Activated CD4-positive, alpha-beta T cell treated with anti-CD3 and anti-CD28 coated beads, Interleukin-2, amount 50 U/mL, for 48 hours (primary cell): ENCODE measurements around the gene TMC8.

ENCODE experiments used
- DNase-seq, 2 experiments: peaks; one replicate each; pipeline ENCODE4 v3.0.0-alpha.2; 2020

The TMC8 gene

DNA sequence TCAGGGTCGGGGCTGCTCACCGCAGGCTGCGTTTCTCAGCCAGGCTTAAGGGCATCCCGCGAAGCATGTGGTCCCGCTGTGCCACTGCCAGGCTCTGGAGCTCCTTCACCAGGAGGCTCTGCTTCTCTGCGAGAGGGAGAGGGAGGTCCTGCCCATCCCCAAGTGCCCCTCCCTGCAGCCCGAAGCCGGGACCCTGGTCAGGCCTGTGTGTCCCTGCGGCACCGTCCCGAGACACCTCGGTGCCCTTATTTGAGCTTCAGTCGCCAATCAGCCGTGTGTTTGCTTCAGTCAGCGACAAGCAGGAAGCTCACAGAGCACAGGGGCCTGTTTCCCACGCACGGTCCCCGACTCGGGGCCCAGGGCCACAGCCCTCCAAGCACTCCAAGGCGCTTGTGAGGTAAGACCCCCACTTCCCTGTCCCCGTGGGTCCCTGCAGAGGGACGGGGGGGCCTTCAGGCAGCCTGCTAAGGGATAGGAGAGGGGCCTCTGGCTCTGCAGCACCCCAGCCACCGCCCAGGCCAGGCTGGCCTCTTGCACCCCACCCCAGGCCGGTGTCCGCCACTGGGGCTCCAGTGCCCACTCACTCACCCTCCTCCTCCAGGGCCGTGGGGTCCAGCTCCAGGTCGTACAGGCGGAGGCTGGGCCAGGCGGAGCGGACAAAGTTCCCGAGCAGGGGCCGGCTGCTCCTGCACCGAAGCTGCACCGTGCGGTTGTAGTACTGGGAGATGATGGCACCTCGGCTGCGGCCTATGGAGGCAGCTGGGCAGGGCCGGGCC, 5.2 kb upstream of the TMC8 start:
- DNase-seq: peak in 1 of 2 experiments; percentile 57

DNA sequence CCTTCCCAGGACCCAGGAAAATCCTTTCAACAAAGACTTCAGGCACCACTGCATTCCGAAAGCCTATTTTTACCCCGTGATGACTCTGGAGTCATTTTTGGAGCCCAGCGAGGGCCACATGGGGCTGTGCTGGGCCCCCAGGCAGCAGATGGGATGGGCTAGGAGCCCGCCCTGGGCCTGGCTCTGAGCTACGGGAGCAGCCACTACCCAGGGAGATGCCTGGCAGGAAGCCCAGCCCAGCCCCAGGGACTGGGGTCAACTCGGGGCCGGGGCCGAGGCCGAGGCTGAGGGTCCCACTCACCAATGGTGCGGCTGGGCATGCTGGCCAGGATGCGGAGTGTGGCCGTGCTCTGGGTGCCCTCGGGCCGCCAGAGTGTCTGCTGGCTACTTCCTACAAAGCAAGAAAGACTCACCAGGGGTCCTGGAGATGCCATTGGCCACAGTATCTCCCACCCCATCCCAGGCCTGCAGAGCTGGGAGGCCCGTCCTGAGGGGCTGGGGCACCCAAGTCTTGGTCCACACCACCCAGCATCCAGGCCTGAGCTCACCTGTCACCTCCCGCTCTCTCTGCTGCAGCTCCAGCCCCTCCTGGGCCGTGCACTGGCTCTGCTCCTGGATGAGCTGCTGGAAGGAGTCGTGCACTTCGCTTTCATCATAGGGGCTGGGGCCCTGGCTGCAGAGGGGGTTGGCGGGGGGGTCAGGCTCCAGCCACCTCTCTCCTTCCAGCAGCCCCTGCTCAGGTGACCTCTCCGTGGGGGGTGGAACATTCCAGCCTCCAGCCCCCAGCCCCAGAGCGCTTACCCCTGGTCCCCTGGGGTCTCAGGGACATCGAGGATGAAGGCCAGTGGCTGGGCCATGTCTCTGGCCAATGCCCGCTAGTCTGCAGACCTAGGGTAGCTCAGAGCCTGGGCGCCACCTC, 4.3 kb upstream of the TMC8 start:
- DNase-seq: peak in 1 of 2 experiments; percentile 18

DNA sequence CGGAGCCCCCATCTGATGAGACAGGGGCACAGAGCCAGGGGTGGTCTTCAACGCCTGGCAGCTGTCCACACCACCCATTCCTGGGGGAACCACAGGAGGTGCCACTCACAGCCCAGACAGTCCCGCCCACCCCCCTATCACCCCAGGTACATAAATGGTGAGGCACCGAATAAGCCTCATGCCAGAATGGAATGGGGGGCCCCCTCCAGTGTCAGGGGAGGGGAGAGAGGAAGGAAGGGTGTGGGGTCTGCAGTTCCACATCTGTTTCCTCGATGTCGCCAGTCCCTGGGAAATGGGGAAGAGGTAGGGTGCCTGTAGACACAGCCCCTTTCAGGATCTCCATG, 3.7 kb upstream of the TMC8 start:
- DNase-seq: no peak

DNA sequence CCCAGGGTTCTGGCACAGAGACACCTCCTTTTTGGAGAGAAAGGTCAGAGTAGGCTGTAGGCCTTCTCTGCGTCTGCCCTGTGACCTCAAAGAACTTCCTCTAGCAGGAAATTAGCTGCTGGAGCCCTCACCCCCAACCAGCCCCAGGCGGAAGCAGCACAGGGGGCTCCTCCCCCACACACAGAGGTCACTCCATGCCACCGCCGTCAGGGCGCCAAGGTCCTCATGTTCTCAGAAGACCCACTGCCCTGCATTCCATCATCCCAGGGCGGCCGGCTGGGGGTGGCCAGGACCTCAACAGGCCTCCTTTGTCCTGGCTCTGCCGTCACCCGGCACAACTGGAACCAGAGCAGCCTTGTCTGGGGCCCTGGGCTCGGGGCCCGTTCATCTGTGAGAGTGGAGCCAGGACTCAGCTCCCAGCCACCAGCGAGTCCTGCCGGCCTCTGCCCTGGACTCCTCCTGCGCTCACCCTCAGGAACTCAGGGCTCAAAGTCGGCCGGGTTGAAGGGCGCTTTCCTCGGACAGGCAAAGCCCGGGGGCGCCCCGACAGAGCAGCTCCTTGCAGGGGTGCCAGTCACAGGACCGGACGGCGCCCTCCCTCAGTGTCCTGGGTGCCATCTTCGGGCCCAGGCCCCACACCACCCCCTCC, 3.2 kb upstream of the TMC8 start:
- DNase-seq: peak; percentile 72 to 79

DNA sequence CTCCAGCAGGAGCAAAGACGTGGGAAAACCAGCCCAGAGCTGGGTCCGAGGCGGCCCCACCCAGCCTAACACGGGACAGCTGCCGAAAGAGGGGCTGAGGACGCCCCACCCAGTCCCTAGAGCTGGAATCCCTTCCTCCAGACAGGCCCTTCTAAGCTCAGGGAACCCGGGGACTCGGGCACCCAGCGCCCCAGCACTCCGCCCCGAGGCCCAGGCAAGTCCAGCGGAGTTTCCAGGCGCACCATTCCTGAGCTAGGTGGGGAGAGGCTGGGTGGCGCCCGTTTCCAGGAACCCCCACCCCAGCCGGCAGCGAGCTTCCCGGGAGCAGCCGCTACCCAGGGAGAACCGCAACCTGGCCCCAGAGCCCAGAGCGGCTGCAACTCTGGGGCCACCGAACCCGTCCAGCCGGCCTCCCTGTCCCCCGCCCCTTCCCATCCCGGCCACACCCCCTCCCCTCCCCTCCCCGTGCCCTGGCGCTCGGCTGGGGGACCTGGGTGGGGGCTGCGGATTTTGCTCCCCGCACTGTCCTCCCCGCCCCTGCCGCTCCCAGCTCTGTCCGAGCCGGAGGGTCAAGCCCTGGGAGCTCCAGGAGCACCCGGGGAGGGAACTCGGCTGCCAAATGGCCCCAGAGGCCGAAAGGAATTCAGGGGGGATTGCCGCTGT, 2.6 kb upstream of the TMC8 start:
- DNase-seq: peak in 1 of 2 experiments; percentile 42

DNA sequence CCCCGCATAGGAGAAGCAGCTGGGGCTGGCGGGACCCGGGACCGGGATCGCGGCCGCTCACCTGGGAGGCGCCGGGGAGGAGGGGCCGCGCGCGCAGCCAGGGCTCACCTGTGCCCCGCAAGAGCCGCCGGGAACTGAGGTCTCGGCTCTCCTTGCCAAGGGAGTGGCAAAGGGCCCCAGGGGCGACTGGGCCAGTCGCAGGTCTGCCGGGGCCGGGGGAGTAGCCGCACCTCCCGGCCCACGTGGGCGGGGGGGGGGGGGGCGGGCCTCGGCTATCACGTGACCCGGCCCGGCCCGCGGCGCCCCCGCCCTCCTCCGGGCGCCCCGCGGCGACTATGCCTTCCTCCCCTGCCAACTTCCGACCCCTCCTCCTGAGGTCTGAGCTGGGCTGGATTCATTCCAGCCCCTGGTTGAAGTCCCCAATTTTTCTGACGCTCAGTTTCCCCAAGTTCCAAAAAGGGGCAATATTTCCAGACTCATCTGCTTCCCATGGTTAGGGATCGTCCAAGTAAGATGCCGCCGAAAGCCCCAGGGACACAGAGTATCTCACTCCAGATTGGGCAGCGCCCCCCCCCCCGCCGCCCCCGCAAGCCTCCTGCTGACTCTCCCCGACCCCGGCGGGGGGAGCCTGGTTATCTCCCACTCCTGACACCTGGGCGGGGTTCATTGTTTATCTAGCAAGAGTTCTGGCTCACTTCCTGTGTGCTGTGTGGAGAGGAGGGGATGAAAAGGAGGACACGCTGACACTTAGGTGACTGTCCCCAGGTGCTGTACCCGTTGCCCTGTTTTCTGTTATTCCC, 1.8 kb upstream of the TMC8 start, which contains the start of gene TMC6:
TSS of gene TMC6 (minus strand) at position 205 of the 800 bp plus-strand sequence. CDS start 1,923 bp downstream, outside the sequence.
- peak; percentile 66 to 72 for DNase-seq

DNA sequence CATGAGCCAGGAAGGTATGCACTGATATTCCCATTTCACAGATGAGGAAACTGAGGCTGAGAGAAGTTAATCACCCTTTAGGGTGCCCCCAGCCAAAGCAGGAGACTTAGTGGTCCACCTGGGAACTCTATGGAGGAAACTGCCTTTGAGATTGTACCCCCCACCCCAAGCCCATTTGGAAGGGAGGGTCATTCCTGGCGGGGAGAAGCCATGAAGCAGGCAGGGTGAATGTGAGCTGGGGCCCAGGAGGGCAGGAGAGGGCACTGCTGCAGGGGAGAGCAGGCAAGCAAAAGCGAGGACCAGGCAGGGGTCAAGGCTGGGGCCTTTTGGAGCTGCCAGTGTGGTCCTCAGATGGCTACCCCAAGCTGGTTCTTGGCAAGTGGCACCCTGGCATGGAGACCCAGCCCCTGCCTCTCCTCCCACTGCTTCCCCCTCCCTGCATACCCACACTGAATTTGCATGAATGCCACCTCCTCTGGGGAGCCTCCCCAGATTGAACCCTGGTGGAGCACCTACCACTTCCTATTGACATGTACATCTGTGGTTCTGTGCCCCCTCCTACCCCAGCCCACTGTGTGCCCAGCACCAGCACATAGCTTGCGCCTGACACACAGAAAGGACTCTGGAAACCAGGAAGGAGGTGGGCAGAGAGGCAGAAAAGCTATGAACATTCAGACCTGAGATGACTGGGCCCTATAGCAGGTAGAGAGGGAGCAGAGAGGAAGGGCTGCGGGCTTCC, 1.1 kb upstream of the TMC8 start:
- DNase-seq: peak in 1 of 2 experiments; percentile 59

DNA sequence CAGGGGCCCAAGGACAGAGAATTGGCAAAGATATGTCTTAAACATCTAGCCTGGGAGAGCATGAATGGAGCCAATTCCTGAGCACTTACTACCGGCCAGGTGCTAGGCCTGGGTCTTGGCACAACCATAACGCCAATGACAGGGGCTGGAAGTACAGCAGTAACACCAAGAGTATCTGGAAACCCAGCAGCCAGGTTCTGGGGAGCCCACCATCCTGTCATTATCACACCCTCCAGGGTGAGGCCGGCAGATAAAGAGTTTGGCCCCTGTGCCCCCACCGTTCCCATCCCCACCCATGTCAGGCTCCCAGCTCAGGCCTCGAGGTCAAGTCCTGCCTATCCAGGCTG, 508 bp upstream of the TMC8 start:
- DNase-seq: peak in 1 of 2 experiments; percentile 35

DNA sequence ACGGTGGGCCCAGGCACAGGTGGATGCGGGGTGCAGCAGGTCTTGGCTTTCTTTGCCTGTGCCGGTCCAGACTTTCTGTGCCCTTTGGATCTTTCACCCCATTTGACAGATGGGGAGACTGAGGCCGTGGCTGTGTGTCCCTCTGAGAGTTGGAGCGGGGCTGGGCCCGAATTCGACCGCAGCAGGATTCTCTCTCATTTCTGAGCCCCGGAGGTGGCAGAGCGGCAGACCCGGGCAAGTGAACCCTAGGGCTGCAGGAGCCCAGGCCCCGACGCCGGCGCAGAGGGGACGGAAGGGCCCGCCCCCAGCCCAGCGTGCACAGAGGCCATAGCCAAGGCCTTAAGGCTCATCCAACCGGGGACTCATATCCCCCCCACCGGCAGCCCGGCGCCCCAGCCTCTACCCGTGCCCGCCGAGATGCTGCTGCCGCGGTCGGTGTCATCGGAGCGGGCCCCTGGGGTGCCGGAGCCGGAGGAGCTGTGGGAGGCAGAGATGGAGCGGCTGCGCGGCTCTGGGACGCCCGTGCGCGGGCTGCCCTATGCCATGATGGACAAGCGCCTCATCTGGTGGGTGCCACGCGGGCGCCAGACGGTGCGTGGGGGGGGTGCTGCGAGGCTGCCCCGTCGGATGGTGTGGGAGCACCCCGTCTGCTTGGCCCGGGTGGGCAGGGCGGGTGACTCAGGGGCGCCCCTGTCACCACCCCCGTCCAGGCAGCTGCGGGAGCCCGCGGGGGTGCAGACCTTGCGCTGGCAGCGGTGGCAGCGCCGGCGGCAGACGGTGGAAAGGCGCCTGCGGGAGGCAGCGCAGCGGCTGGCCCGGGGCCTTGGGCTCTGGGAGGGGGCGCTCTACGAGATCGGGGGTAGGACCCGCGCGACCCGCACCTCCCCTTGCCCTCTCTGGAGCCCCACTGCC, 857 bp downstream of the TMC8 start:
- DNase-seq: peak; percentile 60 to 61

DNA sequence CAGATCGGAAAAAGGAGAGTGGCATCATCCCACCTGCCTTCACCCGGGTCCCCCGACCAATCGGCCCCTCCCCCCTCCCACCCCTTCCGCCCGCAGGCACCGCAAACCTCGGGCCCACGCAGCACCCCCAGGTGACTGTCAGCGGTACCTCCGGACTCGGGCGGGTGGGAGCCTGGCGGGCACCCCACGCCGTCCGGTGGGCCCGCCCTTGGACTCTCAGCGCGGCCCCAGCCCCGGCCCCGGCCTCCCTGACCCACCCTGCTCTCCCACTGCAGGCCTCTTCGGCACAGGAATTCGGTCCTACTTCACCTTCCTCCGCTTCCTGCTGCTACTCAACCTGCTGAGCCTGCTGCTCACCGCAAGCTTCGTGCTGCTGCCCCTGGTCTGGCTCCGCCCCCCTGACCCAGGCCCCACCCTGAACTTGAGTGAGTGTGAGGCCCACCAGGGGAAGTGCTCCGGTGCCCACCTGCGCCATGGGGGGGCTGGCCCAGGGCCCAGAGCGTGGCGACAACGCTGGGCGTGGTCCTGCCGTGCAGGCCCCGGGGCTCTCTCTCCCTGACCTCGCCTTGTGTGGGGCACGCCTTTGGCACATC, 1.6 kb downstream of the TMC8 start:
- DNase-seq: peak; percentile 74 to 80

DNA sequence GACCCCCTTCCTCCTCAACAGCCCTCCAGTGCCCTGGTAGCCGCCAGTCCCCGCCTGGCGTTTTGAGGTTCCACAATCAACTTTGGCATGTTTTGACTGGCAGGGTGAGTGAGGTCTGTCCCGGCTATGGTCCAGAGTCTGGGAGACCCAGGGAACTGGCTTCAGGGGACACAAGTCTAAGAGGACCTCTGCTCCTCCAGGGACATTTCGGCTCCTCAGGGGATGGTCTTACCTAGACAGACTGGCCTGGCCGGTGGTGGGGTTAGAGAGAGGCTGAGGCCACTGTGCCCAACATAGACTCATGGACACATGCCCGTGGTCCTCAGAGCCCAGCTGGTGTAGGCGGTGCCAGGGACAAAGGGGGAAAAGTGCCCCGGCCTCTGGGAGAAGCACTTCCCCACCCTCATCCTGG, 2.2 kb downstream of the TMC8 start:
- no peak for DNase-seq

DNA sequence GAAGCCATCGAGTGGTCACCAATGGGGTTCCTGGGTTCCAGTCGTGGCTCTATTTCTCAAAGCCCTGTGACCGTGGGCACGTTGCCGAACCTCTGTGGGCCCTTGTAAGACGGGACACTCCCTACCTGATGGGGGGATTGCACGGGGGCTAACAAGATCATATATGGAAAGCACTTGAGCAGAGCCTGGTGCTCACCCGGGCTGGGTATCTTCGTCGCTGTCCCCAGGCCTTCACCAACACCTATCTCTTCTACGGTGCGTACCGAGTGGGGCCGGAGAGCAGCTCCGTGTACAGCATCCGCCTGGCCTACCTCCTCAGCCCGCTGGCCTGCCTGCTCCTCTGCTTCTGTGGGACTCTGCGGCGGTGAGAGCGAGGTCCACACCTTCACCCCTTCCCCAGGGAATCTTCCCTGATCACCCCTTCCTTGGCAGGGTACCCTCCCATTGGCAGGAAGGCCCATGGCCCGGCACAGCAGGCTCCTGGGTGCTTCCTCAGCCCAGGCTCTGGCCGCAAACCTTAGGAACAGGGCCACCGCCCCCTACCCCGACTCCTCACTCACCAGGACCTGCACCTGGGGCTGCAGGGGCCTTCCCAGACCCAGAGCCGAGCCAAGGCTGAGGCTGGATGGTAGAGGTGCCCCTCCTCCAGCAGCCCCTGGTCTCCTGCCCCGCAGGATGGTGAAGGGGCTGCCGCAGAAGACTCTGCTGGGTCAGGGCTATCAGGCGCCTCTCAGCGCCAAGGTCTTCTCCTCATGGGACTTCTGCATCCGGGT, 2.8 kb downstream of the TMC8 start:
- no peak for DNase-seq

DNA sequence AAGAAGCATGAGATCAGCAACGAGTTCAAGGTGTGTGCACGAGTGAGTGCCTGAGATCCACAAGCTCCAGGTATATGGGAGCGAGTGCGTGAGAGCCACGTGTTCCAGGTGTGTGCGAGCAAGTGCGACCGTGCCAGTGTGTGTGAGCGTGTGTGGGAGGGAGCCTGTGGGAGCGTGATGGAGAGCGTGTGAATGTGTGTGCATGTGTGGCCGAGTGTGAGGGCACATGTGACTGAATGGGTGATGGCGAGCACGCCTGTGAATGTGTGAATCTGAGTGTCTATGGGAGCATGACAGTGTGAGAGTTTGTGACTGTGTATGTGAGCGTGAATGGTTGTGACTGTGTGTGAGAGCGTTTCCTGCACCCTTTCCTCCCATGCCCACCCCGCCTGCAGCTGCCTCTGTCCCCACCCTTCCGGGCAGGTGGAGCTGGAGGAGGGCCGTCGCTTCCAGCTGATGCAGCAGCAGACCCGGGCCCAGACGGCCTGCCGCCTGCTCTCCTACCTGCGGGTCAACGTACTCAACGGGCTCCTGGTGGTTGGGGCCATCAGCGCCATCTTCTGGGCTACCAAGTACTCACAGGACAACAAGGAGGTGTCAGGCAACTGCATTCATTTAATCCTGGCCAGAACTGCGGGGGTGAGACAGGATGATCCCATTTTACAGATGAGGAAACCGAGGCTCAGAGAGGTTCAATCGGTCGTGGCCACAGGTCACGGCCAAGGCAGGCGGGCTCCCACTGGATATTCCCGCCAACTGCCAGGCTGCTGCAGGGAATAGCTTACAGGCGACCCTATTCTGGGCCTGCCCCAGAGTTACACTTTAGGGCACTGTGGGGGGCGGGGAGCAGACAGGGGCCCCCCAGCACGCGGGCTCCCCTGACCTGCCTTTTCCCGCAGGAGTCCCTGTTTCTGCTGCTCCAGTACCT, 3.7 kb downstream of the TMC8 start:
- peak; percentile 74 to 82 for DNase-seq

DNA sequence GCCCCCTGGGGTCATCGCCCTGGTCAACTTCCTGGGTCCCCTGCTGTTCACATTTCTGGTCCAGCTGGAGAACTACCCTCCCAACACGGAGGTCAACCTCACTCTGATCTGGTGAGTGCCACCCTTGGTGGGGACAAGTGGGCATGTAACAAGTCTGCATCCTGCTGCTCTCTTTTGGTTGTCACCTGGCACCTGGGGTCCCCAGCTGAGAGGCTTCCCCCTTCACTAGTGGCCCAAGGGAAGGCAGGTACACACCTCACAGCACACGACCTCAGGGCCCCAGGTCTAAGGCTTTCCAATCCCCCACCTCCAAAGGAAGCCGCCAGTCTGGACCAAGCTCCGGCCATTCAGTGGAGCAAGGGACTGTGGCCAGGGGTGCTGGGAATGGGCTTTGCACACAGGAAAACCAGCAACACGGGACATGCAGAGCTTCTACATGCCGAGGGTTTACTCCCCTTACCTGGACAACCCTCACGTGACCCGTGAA, 4.4 kb downstream of the TMC8 start:
- DNase-seq: no peak

DNA sequence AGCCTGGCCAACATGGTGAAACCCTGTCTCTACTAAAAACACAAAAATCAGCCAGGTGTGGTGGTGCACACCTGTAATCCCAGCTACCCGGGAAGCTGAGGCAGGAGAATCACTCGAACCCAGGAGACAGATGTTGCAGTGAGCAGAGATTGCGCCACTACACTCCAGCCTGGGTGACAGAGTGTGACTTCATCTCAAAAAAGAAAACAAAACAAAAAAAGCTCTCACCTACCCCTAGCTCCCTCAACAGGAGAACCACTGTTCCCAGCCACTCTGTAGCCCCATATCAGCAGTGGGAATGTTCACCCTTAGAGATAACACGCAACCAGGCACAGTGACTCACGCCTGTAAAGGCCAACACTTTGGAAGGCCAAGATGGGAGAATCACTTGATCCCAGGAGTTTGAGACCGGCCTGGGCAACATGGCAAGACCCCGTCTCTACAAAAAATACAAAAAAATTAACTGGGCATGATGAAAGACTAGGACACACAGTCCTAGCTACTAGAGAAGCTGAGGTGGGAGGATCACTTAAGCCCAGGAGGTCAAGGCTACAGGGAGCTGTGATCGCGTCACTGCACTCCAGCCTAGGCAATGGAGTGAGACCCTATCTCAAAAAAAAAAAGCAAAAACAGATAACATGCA, 5.4 kb downstream of the TMC8 start:
- no peak for DNase-seq

DNA sequence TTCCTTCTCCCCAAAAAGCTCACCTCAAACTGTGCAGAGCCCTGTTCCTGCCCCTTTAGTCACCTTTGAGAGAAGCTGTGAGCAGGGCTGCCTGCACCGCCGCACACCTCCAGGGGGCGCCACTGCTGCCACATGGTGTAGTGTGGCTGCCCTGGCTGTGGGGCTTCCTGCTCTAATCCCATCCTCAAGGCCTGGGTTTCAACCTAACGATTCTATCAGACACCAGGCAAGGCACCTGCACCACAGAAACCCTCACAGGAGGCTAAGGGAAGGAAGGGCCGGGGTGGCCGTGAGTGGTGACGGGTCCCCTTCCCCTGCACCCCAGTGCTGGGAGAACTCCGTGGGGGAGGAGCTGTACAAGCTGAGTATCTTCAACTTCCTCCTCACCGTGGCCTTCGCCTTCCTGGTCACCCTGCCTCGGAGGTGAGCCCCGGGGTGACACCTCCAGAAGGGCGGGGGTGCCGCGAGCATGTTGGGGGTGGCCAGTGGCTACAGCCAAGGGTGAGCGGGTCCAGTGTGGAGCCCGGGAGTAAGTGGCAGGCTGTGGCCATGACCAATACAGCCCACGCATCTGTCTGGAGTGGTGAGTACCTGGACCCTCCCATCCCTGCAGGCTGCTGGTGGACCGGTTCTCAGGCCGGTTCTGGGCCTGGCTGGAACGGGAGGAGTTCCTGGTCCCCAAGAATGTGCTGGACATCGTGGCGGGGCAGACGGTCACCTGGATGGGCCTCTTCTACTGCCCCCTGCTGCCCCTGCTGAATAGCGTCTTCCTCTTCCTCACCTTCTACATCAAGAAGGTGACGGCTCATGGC, 7.0 kb downstream of the TMC8 start:
- DNase-seq: peak; percentile 66 to 75
